ENCODE results near the gene APOE.

The APOE gene

GRCh38 chr19:44942067-44942571 is 36.5 kb downstream of the APOE start, which contains the start of gene APOC4:
APOC4 (plus strand) TSS chr19:44942237; CDS start chr19:44942278, 41 bp downstream.
- Histone ChIP-seq H3K4me1 (ENCODE audit: control insufficient read depth in 1 of 2, insufficient read depth in 1 of 2, low read depth in 1 of 2, low read length in 1 of 2) (peaks cover 0 to 6% of the 10 kb centered on the region in 2 experiments), H3K9me3 (no peaks in the 10 kb centered on the region), H3K27ac (no peak within 1 kb of the TSS), H3K4me3 (ENCODE audit: low read depth in 1 of 2, low read length in 1 of 2) (no peak within 1 kb of the TSS), H3K27me3 (no peaks in the 10 kb centered on the region), H3K36me3 (no peaks in the 10 kb centered on the region)
- TF ChIP-seq CTCF (IDR thresholded peaks at IDR 0.05): no peak

GRCh38 chr19:44943801-44944249 is 38.2 kb downstream of the APOE start:
- no peak overlapping the region for H3K27ac ChIP-seq
- no peaks in the 10 kb centered on the region for H3K36me3 ChIP-seq
- no peak overlapping the region for H3K4me3 ChIP-seq (ENCODE audit: low read depth in 1 of 2, low read length in 1 of 2)
- H3K9me3 ChIP-seq: no peaks in the 10 kb centered on the region
- H3K27me3 ChIP-seq: no peaks in the 10 kb centered on the region
- no peak for TF ChIP-seq CTCF (IDR thresholded peaks at IDR 0.05)
- peaks cover 0 to 6% of the 10 kb centered on the region in 2 experiments for H3K4me1 ChIP-seq (ENCODE audit: control insufficient read depth in 1 of 2, insufficient read depth in 1 of 2, low read depth in 1 of 2, low read length in 1 of 2)

GRCh38 chr19:44947041-44947581 is 41.5 kb downstream of the APOE start:
- no peaks in the 10 kb centered on the region for H3K27me3 ChIP-seq
- TF ChIP-seq CTCF (IDR thresholded peaks at IDR 0.05): no peak
- H3K9me3 ChIP-seq: no peaks in the 10 kb centered on the region
- H3K36me3 ChIP-seq: peaks cover 13% of the 10 kb centered on the region
- peak overlapping the region; percentile 18 for H3K27ac ChIP-seq
- H3K4me1 ChIP-seq (ENCODE audit: control insufficient read depth in 1 of 2, insufficient read depth in 1 of 2, low read depth in 1 of 2, low read length in 1 of 2): peaks cover 0 to 6% of the 10 kb centered on the region in 2 experiments
- H3K4me3 ChIP-seq (ENCODE audit: low read depth in 1 of 2, low read length in 1 of 2): no peak overlapping the region

GRCh38 chr19:44948237-44948636 is 42.6 kb downstream of the APOE start:
- Histone ChIP-seq H3K4me3 (ENCODE audit: low read depth in 1 of 2, low read length in 1 of 2) (no peak overlapping the region), H3K27ac (no peak overlapping the region), H3K36me3 (peaks cover 13% of the 10 kb centered on the region), H3K9me3 (no peaks in the 10 kb centered on the region), H3K27me3 (no peaks in the 10 kb centered on the region), H3K4me1 (ENCODE audit: control insufficient read depth in 1 of 2, insufficient read depth in 1 of 2, low read depth in 1 of 2, low read length in 1 of 2) (peaks cover 0 to 6% of the 10 kb centered on the region in 2 experiments)
- no peak for TF ChIP-seq CTCF (IDR thresholded peaks at IDR 0.05)

- Histone ChIP-seq H3K36me3 (peaks cover 13% of the 10 kb centered on the region), H3K9me3 (no peaks in the 10 kb centered on the region), H3K27ac (no peak overlapping the region), H3K4me1 (ENCODE audit: control insufficient read depth in 1 of 2, insufficient read depth in 1 of 2, low read depth in 1 of 2, low read length in 1 of 2) (peaks cover 6 to 9% of the 10 kb centered on the region in 2 experiments), H3K27me3 (no peaks in the 10 kb centered on the region), H3K4me3 (ENCODE audit: low read depth in 1 of 2, low read length in 1 of 2) (no peak overlapping the region)
- no peak for TF ChIP-seq CTCF (IDR thresholded peaks at IDR 0.05)
Observed at GRCh38 chr19:44948763-44949374, 43.3 kb downstream of the APOE start.
